GM18499 (cell line): ENCODE measurements around the gene CKM.

ENCODE experiments used
- ATAC-seq: cut with Tn5 transposase; IDR thresholded peaks from one replicate; pipeline ENCODE4 v1.9.1; 2021; ENCODE audit warnings: moderate number of reproducible peaks; ENCODE audit not compliant: insufficient read depth, unreplicated experiment

Gene CKM

GRCh38 chr19:45322744-45323281 is at the start of gene CKM:
CKM (minus strand) TSS chr19:45322875; CDS start chr19:45319713, 3,162 bp downstream.
- no peak for ATAC-seq

- peak; percentile 70 for ATAC-seq
Observed at GRCh38 chr19:45370410-45371204, 47.9 kb upstream of the CKM start, which contains the start of gene ERCC2. ERCC2 (minus strand) TSS chr19:45370573; CDS start chr19:45370540, 33 bp downstream.

- ATAC-seq, result no peak
Observed at GRCh38 chr19:45368737-45369340, 46.2 kb upstream of the CKM start.

GRCh38 chr19:45368127-45368526 is 45.5 kb upstream of the CKM start:
- no peak for ATAC-seq

GRCh38 chr19:45364696-45365095 is 42.0 kb upstream of the CKM start:
- ATAC-seq, result no peak

- no peak for ATAC-seq
Observed at GRCh38 chr19:45363861-45364459, 41.3 kb upstream of the CKM start.

GRCh38 chr19:45362291-45362690 is 39.6 kb upstream of the CKM start:
- ATAC-seq, result no peak

GRCh38 chr19:45361608-45362007 is 38.9 kb upstream of the CKM start:
- ATAC-seq, result no peak

GRCh38 chr19:45358213-45358792 is 35.6 kb upstream of the CKM start:
- ATAC-seq, result no peak

- ATAC-seq, result no peak
Observed at GRCh38 chr19:45357445-45357783, 34.7 kb upstream of the CKM start.

- ATAC-seq, result no peak
Observed at GRCh38 chr19:45356760-45357444, 34.2 kb upstream of the CKM start.

- no peak for ATAC-seq
Observed at GRCh38 chr19:45355910-45356309, 33.2 kb upstream of the CKM start.

GRCh38 chr19:45355402-45355801 is 32.7 kb upstream of the CKM start:
- no peak for ATAC-seq

GRCh38 chr19:45354241-45354842 is 31.7 kb upstream of the CKM start:
- no peak for ATAC-seq

- ATAC-seq, result no peak
Observed at GRCh38 chr19:45352914-45353796, 30.5 kb upstream of the CKM start.

GRCh38 chr19:45352471-45352870 is 29.8 kb upstream of the CKM start:
- ATAC-seq, result no peak

GRCh38 chr19:45352062-45352461 is 29.4 kb upstream of the CKM start:
- no peak for ATAC-seq

GRCh38 chr19:45351401-45351952 is 28.8 kb upstream of the CKM start:
- ATAC-seq, result no peak
